Activated CD8-positive, alpha-beta T cell treated with anti-CD3 and anti-CD28 coated beads, Interleukin-2, amount 10 ng/mL, durations not matched to agents 7 days and 5 days (primary cell): Measurements from ENCODE around the gene LAMTOR3. TPM values are rescaled to one million over a fixed set of nuclear protein-coding genes. Genes with fewer than 3 reads are reported as not detected.
"Not testable (repeated sequence)": the region's sequence is repeated elsewhere in the genome, so short reads cannot be mapped to it uniquely, and the experiment has no call there.

Source experiments
- ATAC-seq: fragments of 150-1000 bp; cut with Tn5 transposase; one replicate; pipeline ENCODE4 v1.10.0; 2021; ENCODE audit warnings: moderate library complexity
- CTCF ChIA-PET: fragments of 350-600 bp; sonication (Branson Sonifier 250); formaldehyde crosslinking; loops from one replicate; lab custom pipeline; 2021; ENCODE audit warnings: antibody characterized with exemption; lab: Charles Lee
- POLR2A ChIA-PET: fragments of 350-600 bp; sonication (Branson Sonifier 250); formaldehyde crosslinking; loops from one replicate; lab custom pipeline; 2021; ENCODE audit warnings: antibody characterized with exemption; lab: Charles Lee
- DNase-seq: peaks from one replicate; pipeline ENCODE4 v3.0.0-alpha.2; 2020
- H3K27ac Mint-ChIP-seq: one replicate; pipeline ENCODE4 v1.8.0; 2021; ENCODE audit warnings: mild to moderate bottlenecking, mixed read lengths
- H3K27me3 Mint-ChIP-seq: one replicate; pipeline ENCODE4 v1.8.0; 2021; ENCODE audit warnings: low read depth, mixed read lengths
- H3K36me3 Mint-ChIP-seq: one replicate; pipeline ENCODE4 v1.8.0; 2021; ENCODE audit warnings: low read depth, mixed read lengths
- H3K4me1 Mint-ChIP-seq: one replicate; pipeline ENCODE4 v1.8.0; 2021; ENCODE audit warnings: low read depth, mixed read lengths
- H3K4me3 Mint-ChIP-seq: one replicate; pipeline ENCODE4 v1.8.0; 2021; ENCODE audit warnings: mild to moderate bottlenecking, mixed read lengths
- H3K9me3 Mint-ChIP-seq: one replicate; pipeline ENCODE4 v1.8.0; 2022; ENCODE audit warnings: mixed read lengths; ENCODE audit not compliant: insufficient read depth
- total RNA-seq, 2 experiments: library from RNA; stranded (reverse); gene quantifications; one replicate each; pipeline ENCODE4 v1.2.3, GENCODE V29; 2021

LAMTOR3 gene
- total RNA-seq, 2 experiments from 2014 or later: 26.8 to 28.8 TPM

- no peaks in the 10 kb centered on the region for H3K4me1 Mint-ChIP-seq
- DNase-seq (no peak), ATAC-seq (no peak)
- CTCF ChIA-PET: interaction anchor here (1.6 kb wide), 1 partner anchor 13 kb away, joined by 5 read pairs; no protein-coding TSS in a partner anchor
- H3K9me3 Mint-ChIP-seq: no peaks in the 10 kb centered on the region
- no peak overlapping the region for H3K27ac Mint-ChIP-seq
- H3K27me3 Mint-ChIP-seq: no peaks in the 10 kb centered on the region
- no peak overlapping the region for H3K4me3 Mint-ChIP-seq
- POLR2A ChIA-PET: no interaction called here
- H3K36me3 Mint-ChIP-seq: peaks cover 27% of the 10 kb centered on the region
Measured at GRCh38 chr4:99832758-99833157, 61.5 kb downstream of the LAMTOR3 start.

DNA sequence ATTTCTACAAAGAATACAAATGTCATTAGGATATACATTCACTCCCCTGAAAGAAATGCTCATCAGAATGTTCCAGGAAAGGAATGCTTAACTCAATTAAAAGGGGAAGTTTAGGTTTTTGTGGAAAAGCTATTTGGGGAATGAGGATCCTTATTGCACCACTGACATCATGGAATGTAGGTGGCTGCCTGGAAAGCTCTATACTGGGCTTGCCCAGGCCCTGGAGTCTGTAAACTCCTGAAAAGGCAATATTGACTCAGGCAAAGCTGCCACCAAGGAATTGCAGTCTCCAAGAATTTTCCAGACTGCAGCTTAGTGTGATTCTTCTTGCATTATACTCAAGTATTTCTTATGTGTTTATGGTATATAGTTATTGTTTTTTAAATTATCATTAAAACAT is 61.9 kb downstream of the LAMTOR3 start:
- H3K36me3 Mint-ChIP-seq: peaks cover 30% of the 10 kb centered on the region
- H3K4me3 Mint-ChIP-seq: no peak overlapping the region
- DNase-seq (no peak), ATAC-seq (no peak)
- no peaks in the 10 kb centered on the region for H3K9me3 Mint-ChIP-seq
- ChIA-PET CTCF (no interaction called here), POLR2A (no interaction called here)
- no peaks in the 10 kb centered on the region for H3K27me3 Mint-ChIP-seq
- no peak overlapping the region for H3K27ac Mint-ChIP-seq
- H3K4me1 Mint-ChIP-seq: no peaks in the 10 kb centered on the region

DNA sequence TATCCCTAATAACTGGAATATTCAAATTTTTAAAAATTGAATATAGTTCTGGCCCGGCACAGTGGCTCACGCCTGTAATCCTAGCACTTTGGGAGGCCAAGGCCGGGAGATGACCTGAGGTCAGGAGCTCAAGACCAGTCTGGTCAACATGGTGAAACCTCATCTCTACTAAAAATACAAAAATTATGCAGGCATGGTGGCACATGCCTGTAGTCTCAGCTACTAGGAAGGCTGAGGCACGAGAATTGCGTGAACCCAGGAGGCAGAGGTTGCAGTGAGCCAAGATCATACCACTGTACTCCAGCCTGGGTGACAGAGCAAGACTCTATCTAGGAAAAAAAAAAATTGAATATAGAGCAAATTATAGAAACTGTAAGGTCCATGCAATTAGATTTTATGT is 64.2 kb downstream of the LAMTOR3 start:
- DNase-seq, ATAC-seq, H3K4me3 Mint-ChIP-seq, H3K27ac Mint-ChIP-seq, H3K4me1 Mint-ChIP-seq, H3K9me3 Mint-ChIP-seq, H3K27me3 Mint-ChIP-seq: not testable (repeated sequence)
- peaks cover 14% of the 10 kb centered on the region for H3K36me3 Mint-ChIP-seq
- CTCF ChIA-PET: interaction anchor here (0.7 to 1.3 kb wide), 4 partner anchors 19 to 55 kb away, joined by 3 to 4 read pairs (median 4); no protein-coding TSS in a partner anchor
- POLR2A ChIA-PET: interaction anchor here (0.6 kb wide), 1 partner anchor 55 kb away, joined by 3 read pairs; no protein-coding TSS in a partner anchor

DNA sequence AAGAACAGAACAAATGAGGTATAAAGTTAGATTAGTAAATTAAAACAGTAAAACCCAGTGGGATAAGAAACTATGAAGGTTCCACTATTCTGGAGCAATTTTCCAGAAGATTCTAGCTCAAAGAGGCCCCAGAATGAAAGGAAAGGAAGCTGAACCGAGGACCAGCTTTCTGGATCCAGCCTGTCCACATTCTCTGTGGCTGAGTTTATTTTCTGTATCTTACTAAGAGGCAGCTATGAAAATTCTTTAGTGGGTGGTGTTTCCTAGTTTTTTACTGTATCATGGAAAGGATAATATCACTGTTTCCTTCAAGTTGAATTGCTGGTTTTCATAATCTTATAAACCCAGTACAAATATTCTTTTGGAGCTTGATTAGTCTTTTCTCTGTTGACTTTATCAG is 65.8 kb downstream of the LAMTOR3 start:
- no peak for ATAC-seq
- CTCF ChIA-PET: interaction anchor here (1.6 kb wide), 1 partner anchor 56 kb away, joined by 6 read pairs; no protein-coding TSS in a partner anchor
- no peaks in the 10 kb centered on the region for H3K27me3 Mint-ChIP-seq
- DNase-seq: no peak
- no peak overlapping the region for H3K27ac Mint-ChIP-seq
- H3K4me1 Mint-ChIP-seq: peaks cover 7% of the 10 kb centered on the region
- H3K36me3 Mint-ChIP-seq: peaks cover 16% of the 10 kb centered on the region
- H3K4me3 Mint-ChIP-seq: no peak overlapping the region
- POLR2A ChIA-PET: interaction anchor here (0.7 to 1.7 kb wide), 2 partner anchors 12 to 119 kb away, joined by 3 to 4 read pairs; no protein-coding TSS in a partner anchor
- no peaks in the 10 kb centered on the region for H3K9me3 Mint-ChIP-seq

Other genes starting within 250 kb of the LAMTOR3 start
- gene C4orf54, start 236.6 kb downstream of the LAMTOR3 start, total RNA-seq: not detected
- 10 to 100 TPM; 16.7 to 17.5 TPM for gene DAPP1, start 77.6 kb downstream of the LAMTOR3 start, total RNA-seq
- 10 to 100 TPM; 52.7 to 54.6 TPM for gene DNAJB14, start 52.2 kb upstream of the LAMTOR3 start, total RNA-seq
- 100 to 1,000 TPM; 603 to 643 TPM for gene H2AZ1, start 55.8 kb upstream of the LAMTOR3 start, total RNA-seq